NCI-H1930 (cell line): ENCODE measurements around the gene NTSR1.

ENCODE experiments used
- DNase-seq, 2 experiments: peaks; one replicate each; lab custom pipeline; 2025; lab: John Stamatoyannopoulos, UW

The NTSR1 gene

DNA sequence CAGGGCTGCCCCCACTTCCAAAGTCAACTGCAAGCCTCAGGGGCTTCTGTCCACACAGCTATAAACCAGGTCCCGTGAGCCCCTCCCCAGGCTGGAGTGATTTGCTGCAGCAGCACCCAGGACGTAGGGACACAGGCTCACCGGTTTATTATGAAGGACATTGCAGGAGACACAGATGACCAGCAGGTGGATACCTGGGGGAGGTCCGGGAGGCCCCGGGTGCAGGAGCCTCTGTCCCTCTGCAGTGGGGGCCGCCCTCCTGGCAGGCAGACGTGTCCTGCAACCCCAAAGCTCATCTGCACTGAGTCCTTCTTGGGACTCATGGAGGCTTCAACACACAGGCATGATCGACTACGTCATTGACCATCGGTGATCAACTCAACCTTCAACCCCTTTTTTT, 14.5 kb upstream of the NTSR1 start:
- DNase-seq: no peak

DNA sequence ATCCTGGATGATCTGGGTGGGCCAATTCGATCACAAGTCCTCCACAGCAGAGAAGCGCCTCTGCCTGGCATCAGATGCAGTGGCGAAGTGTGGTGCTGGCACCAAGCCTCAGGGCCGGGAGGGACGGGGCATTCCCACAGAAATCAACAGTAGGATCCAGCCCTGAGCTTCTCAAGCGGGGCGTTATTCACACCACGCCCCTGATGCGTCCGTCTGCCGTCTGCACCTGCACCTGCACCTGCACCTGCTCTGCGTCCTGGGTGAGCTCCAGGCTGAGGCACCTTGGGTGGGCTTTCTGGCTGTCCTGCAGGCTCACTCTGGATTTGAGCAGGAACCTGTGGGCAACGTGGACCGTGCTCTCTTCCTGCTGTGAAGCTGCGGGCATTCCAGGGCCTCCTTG, 13.8 kb upstream of the NTSR1 start:
- DNase-seq: no peak

DNA sequence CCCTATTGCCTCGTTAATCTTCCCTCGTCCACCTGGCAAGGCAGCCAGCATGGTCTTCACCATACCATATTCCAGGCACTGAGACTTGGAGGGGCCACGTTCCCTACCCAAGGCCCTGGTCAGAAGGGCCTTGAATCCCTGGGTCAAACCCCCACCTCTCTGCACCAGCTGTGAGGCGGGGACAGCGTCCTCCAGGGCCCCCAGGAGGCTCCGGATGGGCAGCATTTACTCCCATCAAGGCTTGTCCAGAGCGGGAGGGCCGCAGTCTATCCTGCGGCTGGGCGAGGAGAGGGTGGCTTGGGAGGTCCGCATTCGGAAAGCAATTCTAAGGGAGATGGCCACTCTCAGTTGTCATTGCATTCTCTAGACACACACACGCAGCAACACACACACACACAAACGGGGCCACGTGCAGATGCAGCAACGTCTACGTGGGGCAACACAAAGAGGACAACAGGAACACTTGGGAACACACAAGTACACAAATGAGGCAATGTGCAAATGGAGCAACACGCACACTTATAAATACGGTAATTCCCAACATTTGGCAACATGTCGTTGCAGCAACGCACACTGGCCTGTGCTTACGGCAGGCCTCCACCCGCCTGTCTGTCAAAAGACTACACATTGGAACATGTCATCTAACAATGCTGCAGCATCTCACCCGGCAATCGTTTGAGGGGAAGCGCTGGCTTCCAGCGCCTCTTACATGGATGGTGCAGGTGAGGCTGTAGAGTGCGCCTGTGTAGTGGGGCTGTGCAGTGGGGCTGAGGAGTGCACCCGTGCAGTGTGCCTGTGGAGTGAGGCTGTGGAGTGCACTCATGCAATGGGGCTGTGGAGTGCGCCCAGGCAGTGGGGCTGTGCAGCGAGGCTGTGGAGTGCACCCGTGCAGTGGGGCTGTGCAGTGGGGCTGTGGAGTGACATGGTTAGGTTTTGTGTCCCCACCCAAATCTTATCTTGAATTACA, 12.9 kb upstream of the NTSR1 start:
- no peak for DNase-seq

DNA sequence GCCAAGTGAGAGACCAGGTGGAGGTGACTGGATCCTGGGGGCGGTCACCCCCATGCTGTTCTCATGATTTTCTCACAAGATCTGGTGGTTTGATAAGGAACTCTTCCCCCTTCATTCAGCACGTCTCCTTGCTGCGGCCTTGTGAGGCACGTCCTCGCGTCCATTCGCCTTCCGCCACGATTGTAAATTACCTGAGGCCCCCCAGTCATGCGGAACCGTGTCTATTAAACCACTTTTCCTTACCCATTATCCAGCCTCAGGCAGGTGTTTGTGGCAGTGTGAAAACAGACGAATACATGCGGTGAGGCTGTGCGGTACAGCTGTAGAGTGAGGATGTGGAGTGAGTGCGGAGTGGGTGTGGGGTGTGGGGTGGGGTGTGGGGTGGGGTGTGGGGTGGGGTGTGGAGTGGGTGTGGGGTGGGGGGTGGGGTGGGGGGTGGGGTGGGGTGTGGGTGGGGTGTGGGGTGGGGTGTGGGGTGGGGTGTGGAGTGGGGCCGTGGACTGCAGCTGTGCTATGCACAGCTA, 12.1 kb upstream of the NTSR1 start:
- DNase-seq: no peak

DNA sequence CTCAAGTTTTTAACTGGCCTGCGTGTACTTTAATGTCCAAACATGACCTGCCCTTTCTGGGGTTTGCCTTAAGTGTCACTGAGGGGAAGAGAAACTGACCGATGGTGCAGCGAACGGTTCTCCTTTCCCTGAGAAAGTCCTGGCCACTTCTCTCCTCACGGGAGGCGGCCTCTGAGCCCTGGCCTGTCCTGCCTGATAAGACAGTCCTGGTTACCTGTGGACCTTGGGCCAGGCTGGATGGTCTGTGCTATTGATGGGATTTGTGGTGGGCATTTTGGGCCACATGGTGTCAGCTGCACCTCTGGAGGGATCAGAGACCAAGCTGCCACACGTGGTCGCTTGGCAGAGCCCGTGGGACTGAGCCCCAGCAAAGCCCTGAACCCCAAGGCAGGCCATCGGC, 11.6 kb upstream of the NTSR1 start:
- DNase-seq: no peak

DNA sequence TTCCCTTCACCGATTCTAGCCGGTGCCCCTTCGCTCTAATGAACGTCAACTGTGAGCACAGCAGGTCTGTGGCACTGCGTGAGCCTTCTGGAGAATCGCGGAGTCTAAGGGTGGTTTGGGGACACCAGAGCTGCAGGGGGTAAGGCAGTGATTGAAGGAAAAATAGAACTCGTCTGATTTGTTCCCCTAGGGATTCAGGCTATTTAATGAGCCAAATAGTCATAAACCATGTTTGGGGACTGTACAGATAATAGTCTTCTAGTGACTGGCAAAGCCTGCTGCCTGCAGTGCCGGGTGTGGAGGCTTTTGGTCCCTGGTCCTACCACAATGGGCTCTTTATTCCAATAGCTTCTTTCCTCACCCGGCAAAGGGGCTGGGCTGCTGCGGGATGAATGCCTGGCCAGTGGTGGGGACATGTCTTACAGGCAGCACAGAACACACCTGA, 11.1 kb upstream of the NTSR1 start:
- no peak for DNase-seq

DNA sequence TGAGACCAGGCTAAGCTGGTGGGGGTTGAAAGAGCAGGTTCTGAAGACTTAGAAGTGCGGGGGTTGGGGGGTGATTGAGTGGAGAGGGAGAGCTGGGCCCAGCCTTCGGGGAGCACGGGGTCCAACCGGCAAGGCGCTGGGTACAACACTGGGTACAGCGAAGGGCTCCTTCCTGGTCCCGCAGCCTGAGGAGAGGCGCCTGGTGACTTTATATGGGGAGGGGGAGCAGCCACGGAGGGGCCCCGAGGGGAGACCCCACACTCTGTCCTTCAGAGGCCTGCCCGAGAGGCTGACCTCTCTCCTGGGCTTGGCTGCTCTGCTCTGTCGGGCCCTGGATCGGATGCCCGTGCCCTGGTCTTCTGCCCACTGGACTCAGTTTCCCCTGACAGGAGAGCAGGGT, 10.4 kb upstream of the NTSR1 start:
- DNase-seq: no peak

DNA sequence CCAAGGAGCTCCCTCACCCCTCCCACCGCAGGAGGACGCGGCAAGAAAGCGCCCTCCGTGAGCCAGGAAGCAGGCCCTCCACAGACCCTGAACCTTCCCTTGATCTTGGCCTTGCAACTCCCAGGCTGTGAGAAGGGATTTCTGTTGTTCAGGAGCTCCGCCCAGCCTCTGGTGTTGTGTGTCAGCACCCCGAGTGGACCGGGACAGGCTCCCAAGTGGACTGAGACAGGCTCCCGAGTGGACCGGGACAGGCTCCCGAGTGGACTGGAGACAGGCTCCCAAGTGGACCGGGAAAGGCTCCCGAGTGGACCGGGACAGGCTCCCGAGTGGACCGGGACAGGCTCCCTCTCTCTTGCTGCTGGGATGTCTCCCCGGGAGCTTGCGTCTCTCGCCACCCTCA, 9.3 kb upstream of the NTSR1 start:
- no peak for DNase-seq

DNA sequence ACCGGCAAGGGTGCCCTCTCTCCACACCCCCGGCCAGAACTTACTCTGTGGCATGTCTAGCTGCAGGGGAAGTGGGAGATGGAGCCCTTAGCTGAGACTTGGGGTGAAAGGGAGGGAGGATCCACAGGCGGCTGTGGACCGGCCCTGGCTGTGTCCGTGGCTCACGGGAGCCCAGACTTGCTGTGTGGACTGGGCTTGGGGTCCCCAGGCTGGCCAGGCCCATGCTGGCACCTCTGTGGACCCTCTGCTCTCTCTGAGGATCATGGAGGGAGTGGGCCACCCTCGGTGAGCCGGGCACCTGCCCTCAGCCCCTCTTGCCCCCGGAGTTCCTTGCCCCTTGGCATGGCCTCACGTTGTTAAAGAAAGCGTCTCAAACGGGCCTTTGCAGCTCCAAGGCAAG, 8.9 kb upstream of the NTSR1 start:
- no peak for DNase-seq

DNA sequence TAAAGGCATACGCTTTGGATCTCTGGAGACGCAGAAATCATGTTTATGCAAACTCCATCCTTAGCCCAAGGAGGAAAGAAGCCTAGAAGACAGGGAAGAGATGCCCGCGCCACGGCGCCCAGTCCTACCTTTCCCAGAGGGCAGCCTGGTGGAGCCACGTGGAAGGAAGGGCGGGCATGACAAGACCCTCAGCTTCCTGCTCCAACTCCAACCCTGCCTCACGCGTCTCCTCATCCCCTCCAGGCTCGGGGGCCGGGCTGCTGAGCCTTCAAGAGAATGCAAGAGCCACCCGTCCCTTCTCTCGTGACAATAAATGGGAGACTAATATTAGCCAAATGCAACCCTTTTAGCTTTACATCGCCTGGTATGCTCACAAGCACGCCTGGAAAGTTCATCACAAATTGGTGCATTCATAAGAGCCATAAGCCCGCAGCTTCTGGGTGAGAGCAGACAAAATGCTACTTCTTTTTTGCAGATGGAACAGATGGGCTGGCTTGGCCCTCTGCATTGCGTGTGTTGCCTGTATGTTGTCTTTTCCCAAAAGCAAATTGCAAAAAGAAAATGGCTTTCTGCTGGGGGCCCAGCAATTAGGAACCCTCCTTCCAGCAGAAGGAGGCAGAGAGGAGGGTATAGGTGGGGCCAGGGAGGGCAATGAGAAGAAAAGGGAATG, 8.2 kb upstream of the NTSR1 start:
- no peak for DNase-seq

DNA sequence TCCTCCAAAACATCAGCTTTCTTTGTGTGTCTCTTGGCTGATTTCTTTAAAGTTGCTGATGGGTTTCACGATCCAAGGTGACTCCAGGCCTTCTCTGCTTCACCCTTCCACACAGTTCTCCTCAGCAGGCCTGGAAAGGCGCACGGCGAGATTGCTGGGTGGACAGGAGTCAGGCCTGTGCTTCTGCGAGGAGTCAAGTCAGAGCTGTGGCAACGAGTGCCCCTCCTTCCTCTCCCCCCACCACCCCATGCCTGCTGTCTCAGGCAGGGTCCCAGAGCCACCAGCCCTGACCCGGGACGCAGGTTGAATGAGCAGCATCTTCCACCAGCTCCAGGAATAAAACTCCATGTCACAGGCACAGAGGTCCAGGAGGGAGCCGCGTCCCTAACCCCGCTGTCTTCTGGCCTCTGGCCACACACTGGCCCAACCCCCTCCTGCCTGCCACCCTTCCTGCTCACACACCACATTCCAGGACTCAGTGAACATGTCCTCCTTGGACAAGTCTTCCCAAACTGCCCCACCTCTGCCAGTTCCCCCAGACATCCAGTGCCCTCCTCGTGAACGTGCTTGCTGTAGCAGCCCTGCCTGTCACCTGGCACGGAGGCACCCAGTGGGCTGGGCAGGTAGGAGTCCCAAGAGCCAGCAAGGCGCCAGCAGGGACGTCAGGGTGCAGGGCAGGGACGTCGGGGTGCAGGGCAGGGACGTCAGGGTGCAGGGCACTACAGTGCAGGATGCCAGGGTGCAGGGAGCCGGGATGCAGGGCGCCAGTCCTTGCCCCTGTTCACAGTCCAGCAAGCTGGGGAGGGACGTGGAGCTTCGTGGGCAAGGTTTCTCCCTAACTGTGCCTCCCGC, 7.2 kb upstream of the NTSR1 start:
- DNase-seq: no peak

DNA sequence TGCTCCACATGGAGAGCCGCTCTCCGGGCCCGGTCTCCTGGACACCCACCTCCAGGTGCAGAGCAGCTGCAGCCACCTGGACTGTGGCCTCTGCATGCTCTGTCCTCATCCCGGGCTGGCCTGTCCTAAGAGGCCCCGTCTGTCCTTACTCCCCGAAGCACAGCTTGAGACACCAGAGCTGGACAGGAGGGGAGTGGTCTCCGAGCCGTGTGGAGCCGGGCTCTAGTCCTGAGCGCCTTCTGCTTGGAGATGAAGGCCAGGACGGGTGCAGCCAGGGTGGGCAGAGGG, 6.7 kb upstream of the NTSR1 start:
- DNase-seq: no peak

DNA sequence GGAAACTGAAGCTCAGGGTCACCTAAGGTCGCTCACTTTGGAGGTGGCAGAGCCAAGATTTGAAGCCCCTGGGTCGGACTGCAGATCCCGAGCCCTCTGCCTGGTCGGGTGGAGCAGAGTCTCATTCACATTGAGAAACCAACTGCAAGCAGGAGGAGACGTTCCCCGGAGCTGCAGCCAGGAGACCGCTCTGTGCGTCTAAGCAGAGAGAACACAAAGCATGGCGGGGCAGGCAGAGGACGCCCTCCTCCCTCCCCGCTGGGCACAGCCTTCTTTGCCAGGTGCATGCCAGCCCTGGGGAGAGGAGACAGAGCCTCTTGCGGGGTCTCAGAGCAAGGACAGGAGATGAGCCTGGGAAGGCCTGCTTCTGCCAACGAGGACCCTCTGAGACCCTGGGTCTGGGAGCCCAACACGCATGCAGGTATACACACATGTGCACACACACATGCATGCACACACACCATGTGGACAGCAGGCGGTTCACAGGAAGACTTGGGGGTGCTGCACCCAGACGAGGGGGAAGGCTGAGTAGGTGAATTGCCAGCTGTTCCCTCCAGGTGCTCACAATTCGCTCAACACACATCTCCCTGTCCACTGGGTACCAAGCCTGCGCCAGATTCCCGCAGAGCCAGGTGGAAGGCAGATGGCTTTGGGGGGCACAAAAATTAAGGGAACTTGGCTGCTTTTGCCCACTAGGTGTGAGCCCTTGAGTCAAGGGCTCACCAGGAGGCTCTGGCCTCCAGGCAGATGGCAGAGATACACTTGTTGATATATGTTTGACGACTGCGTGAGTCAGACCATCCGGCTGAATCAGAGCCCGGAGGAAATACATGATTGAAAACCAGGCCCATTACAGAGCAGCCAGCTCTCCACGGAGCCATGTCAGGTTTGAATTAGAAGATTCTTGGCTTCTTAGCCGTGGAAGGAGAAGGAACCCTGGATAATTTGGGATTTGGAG, 5.5 kb upstream of the NTSR1 start:
- no peak for DNase-seq

DNA sequence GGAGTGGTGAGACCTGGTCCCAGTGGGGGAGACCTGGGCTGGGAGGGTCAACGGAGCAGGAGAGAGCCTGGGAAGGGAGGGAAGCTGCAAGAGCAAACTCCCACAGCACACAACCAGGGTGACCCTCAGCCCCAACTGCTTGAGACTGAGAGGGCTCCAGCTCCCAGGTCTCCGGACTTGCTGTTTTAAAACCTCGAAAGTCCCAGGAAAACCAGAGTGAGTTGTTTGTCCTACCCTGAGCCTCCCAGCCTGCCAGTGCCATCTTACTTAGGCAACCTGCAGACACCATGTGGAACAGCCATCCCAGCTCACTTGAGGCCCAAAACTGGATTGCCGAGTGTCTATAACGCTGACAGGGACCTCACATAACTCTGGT, 4.8 kb upstream of the NTSR1 start:
- DNase-seq: no peak

DNA sequence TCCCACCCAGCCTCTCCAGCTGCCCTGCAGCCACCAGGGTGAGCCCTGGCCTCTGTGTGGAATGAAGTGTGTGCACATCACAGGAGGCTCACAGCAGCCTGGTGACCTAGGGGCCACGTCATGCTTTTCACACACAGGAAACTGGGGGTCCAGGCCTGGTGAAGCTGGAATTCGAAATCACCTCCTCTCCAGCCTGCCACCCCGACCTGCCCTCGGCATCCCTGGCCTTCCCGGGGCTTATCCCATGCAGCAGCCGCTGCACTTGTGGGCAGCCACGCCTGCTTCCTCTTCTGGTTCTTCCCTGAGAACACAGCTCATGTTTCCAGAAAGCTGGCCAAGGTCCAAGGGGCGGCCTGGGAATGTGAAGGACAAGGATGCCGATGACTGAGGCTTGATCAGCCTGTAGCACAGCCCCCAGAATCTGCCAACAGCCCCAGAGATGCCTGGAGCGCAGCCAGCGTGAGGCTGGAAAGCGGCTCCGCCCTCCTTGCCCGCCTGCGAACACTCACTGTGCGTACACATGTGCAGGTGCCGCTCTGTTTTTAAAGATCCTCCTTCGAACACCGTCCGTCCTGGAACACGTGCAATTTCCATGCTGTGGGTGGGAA, 4.2 kb upstream of the NTSR1 start:
- no peak for DNase-seq

DNA sequence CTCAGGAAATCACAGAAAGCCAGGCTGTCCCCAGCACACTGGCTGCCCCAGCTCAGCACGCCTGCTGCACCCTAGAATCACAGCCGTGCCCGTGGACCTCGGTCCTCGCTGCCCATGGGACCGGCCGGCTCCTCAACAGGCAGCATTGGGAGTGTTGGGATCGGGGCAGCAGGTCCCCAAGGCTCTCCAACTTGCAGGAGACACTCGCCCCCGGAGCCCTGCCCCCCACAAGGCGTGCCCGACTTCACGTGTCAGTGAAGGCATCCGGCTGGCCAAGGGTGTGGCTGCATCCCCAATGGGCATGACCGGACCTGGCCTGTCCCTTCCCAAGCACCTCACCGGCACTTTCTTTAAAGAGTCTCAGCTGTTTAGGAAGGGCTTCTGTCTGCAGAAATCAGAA, 3.0 kb upstream of the NTSR1 start:
- no peak for DNase-seq

DNA sequence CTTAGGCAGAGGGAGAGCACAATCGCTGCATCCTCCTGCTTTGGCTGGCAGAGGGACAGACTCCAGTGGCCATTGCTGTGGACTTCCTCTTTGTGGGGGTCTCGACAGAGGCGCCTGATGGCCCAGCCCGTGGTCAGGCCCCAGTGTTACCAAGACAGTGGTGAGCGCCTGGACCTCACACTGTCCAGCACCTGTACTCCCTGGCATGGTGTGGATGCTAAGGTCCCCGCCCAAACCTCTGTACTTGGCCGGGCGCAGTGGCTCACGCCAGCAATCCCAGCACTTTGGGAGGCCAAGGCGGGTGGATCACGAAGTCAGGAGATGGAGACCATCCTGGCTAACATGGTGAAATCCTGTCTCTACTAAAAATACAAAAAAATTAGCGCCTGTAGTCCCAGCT, 2.3 kb upstream of the NTSR1 start:
- no peak for DNase-seq

DNA sequence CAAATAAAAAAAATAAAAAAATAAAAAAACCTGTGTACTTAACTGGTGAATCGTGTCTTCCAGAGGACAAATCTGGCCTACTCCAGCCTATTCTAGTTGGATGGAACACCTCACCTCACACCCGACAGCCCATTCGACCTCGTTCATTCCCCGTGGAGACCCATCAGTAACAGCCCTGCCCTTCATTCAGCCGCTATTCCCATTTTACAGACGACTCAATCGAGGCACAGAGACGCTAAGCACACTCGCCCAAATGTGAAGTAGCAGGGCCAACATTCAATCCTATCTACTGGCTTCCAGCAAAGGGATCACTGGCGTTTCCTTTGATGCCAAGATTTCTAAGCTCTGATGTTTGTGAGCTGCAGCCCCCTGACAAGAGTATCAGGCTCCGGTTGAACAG, 1.8 kb upstream of the NTSR1 start:
- DNase-seq: no peak

DNA sequence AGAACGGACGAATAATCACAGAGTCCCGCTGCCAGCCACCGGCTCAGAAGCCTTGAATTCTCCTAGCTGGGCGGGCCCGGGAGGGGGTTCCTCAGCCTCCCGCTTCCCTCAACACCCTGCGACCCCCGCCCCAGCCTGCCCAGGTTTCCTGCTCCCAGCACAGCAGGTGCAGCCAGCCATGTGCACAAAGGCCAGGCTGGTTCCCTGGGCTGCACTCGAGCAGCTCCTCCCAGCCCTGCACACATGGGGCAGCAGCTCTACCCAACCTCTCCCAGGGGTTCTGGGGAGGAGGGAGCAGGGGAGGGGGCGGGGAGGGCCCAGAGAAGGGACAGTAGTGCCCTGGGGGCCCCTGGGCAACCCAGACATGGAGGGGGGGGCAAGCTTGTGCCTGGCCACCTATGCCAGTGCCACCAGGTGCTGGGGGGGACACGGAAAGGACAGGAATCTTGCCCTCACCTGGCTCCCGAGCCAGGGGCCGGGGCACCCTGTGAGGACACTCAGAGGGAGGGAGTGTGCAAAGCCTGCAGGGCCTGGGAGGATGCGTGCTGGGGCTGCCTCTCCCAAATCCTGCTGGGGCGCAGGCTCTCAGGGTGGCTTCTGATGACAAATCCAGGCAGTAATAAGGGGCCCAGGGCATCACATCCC, 1.2 kb upstream of the NTSR1 start:
- no peak for DNase-seq

DNA sequence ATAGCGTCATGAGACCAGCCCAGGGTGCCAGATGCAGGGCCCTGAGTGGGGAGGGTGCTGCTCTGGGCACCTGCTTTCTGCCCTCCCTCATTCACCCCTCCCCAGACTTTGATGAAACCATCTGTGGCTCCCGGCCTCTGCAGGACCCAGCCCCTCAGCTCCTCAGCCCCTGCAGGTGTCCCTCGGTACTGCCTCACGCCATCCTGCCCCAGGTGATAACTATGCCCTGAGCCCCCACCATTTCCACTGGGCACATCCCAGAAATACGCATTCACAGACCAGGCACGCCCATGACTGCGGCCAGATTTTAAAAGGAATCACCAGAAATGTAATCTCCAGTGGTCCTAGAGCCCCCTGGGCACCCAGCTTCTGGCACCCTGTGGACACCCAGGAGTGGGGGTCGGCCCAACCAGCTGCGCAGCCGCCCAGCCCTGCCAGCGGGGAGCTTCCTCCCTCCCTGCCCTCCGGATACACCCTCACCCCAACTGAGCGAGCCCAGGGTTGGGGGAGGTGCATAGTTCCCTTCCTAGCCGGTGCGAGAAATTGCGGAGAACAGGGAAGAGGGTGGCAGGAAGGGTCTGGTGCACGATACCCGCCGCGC, 615 bp upstream of the NTSR1 start:
- DNase-seq: no peak
